ENCODE measurements around the gene PLCH1. TPM values are rescaled to one million over a fixed set of nuclear protein-coding genes. Genes with fewer than 3 reads are reported as not detected.

The PLCH1 gene
- total and polyA plus RNA-seq, 8 donors: 0.91 to 4.4 (median 2.3) TPM

- no peak overlapping the region for H3K4me3 ChIP-seq
- no peak for TF ChIP-seq CTCF (IDR thresholded peaks at IDR 0.05)
- no peaks in the 10 kb centered on the region for H3K4me1 ChIP-seq
- no peak for DNase-seq
- H3K9me3 ChIP-seq: no peaks in the 10 kb centered on the region
- ATAC-seq: no peak
- 74 to 88% methylated on average over 2 of the region's 2 CpGs for WGBS, 2 donors
- no peak overlapping the region for H3K27ac ChIP-seq
- intact Hi-C loops (cut with DNase I): no loop called here
- FAIRE-seq: no peak
- no peaks in the 10 kb centered on the region for H3K27me3 ChIP-seq
- no peaks in the 10 kb centered on the region for H3K36me3 ChIP-seq
Observed at GRCh38 chr3:155637567-155637966, 107.3 kb downstream of the PLCH1 start.

- no peaks in the 10 kb centered on the region for H3K4me1 ChIP-seq
- no peaks in the 10 kb centered on the region for H3K36me3 ChIP-seq
- intact Hi-C loops (cut with DNase I): no loop called here
- 80 to 85% methylated on average over 1 of the region's 1 CpG for WGBS, 2 donors
- no peaks in the 10 kb centered on the region for H3K9me3 ChIP-seq
- H3K27ac ChIP-seq: no peak overlapping the region
- TF ChIP-seq CTCF (IDR thresholded peaks at IDR 0.05): no peak
- no peak for FAIRE-seq
- no peak for DNase-seq
- no peaks in the 10 kb centered on the region for H3K27me3 ChIP-seq
- no peak overlapping the region for H3K4me3 ChIP-seq
- no peak for ATAC-seq
Observed at GRCh38 chr3:155635056-155635455, 109.8 kb downstream of the PLCH1 start.

GRCh38 chr3:155634121-155634719, 110.7 kb downstream of the PLCH1 start:
- Histone ChIP-seq H3K27ac (no peak overlapping the region), H3K4me3 (no peak overlapping the region), H3K27me3 (no peaks in the 10 kb centered on the region), H3K9me3 (no peaks in the 10 kb centered on the region), H3K4me1 (no peaks in the 10 kb centered on the region), H3K36me3 (no peaks in the 10 kb centered on the region)
- ATAC-seq: no peak
- 95 to 96% methylated on average over 3 of the region's 3 CpGs for WGBS, 2 donors
- no peak for FAIRE-seq
- DNase-seq: no peak
- no peak for TF ChIP-seq CTCF (IDR thresholded peaks at IDR 0.05)
- intact Hi-C loops (cut with DNase I): no loop called here

DNA sequence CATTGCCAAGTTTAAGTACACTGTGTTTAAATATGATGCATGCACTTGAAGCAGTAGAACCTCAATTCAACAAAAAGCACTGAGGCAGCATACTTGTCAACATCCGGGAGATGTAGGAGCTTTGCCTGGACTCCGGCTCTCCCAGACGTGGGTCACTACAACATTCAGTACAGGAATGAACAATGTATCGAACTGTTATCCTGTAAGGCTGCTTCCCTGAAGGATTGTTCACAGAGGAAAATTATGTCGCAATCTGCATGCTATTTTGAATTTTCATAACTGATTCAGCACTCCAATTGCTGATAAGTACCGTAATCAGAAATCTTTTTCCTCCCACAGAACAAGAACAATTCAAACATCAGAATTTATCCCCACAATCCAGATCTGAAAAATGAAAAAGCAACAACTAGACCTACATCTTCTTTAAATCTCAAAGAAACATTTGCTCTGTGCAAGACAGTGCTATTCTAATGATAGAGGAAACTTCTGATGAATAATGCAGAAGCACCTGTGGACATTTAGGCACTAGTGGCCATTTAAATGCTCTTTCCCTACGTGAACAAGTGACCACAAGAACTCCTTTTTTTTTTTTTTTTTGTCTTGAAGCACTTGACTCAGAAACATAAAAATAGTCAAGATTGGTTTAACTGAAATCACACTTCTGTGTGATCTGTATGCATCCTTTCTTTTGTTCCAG, 113.4 kb downstream of the PLCH1 start:
- 50 to 53% methylated on average over 7 of the region's 7 CpGs for WGBS, 2 donors
- Histone ChIP-seq H3K4me1 (no peaks in the 10 kb centered on the region), H3K4me3 (no peak overlapping the region), H3K27me3 (no peaks in the 10 kb centered on the region), H3K36me3 (no peaks in the 10 kb centered on the region), H3K9me3 (no peaks in the 10 kb centered on the region), H3K27ac (no peak overlapping the region)
- ATAC-seq (peak in 1 of 4 donors; percentile 20), DNase-seq (no peak), FAIRE-seq (no peak)
- intact Hi-C loops (cut with DNase I): no loop called here
- no peak for TF ChIP-seq CTCF (IDR thresholded peaks at IDR 0.05)

GRCh38 chr3:155629556-155629955, 115.3 kb downstream of the PLCH1 start:
- H3K36me3 ChIP-seq: no peaks in the 10 kb centered on the region
- intact Hi-C loops (cut with DNase I): no loop called here
- 69 to 73% methylated on average over 5 of the region's 5 CpGs for WGBS, 2 donors
- ATAC-seq (no peak), DNase-seq (no peak), FAIRE-seq (no peak)
- H3K27ac ChIP-seq: no peak overlapping the region
- no peaks in the 10 kb centered on the region for H3K27me3 ChIP-seq
- TF ChIP-seq CTCF (IDR thresholded peaks at IDR 0.05): no peak
- no peaks in the 10 kb centered on the region for H3K9me3 ChIP-seq
- H3K4me3 ChIP-seq: no peak overlapping the region
- no peaks in the 10 kb centered on the region for H3K4me1 ChIP-seq

Data from pancreas (tissue), 10 donors.